SIG-M5 (cell line): Measurements from ENCODE around the gene TXNL4A.

Source experiments
- DNase-seq: peaks from one replicate; lab custom pipeline; 2025; lab: John Stamatoyannopoulos, UW

Gene TXNL4A

GRCh38 chr18:79948719-79949411, 39.5 kb downstream of the TXNL4A start:
- no peak for DNase-seq

GRCh38 chr18:79947881-79948610, 40.3 kb downstream of the TXNL4A start:
- DNase-seq = no peak

- no peak for DNase-seq
These were observed 41.2 kb downstream of the TXNL4A start for GRCh38 chr18:79947054-79947755.

- DNase-seq = no peak
These were observed 43.0 kb downstream of the TXNL4A start for GRCh38 chr18:79945118-79946042.

- no peak for DNase-seq
These were observed 43.6 kb downstream of the TXNL4A start for GRCh38 chr18:79944746-79945117.

- no peak for DNase-seq
These were observed 44.1 kb downstream of the TXNL4A start for GRCh38 chr18:79944126-79944731.

- no peak for DNase-seq
These were observed 44.7 kb downstream of the TXNL4A start for GRCh38 chr18:79943608-79944125.

- DNase-seq = no peak
These were observed 45.4 kb downstream of the TXNL4A start for GRCh38 chr18:79942786-79943607.

GRCh38 chr18:79942211-79942610, 46.2 kb downstream of the TXNL4A start:
- no peak for DNase-seq

GRCh38 chr18:79941473-79942119, 46.8 kb downstream of the TXNL4A start:
- DNase-seq = no peak

- DNase-seq = no peak
These were observed 47.4 kb downstream of the TXNL4A start for GRCh38 chr18:79940814-79941472.

- DNase-seq = no peak
These were observed 48.1 kb downstream of the TXNL4A start for GRCh38 chr18:79940126-79940813.

- no peak for DNase-seq
These were observed 49.3 kb downstream of the TXNL4A start for GRCh38 chr18:79939096-79939495.

- DNase-seq = no peak
These were observed 50.2 kb downstream of the TXNL4A start for GRCh38 chr18:79938196-79938595.

- no peak for DNase-seq
These were observed 51.1 kb downstream of the TXNL4A start for GRCh38 chr18:79937103-79937860.

GRCh38 chr18:79936641-79937040, 51.7 kb downstream of the TXNL4A start:
- no peak for DNase-seq

- DNase-seq = no peak
These were observed 52.4 kb downstream of the TXNL4A start for GRCh38 chr18:79935925-79936324.

GRCh38 chr18:79935499-79935898, 52.9 kb downstream of the TXNL4A start:
- no peak for DNase-seq
